Naive thymus-derived CD4-positive, alpha-beta T cell (primary cell): ENCODE measurements around the gene DAAM1. TPM values are rescaled to one million over a fixed set of nuclear protein-coding genes. Genes with fewer than 3 reads are reported as not detected.
A peak's percentile ranks its signal among the peaks of the same experiment; 100 is the strongest.

Experiments used
- ATAC-seq: fragments of 150-1000 bp; cut with Tn5 transposase; 2 replicates; pipeline ENCODE4 v1.10.0; 2021; ENCODE audit warnings: mild to moderate bottlenecking, moderate library complexity
- CTCF ChIA-PET: fragments of 350-600 bp; sonication (Branson Sonifier 250); formaldehyde crosslinking; loops from one replicate; lab custom pipeline; 2021; ENCODE audit warnings: antibody characterized with exemption; lab: Charles Lee
- POLR2A ChIA-PET: fragments of 350-600 bp; sonication (Branson Sonifier 250); formaldehyde crosslinking; loops from one replicate; lab custom pipeline; 2021; ENCODE audit warnings: antibody characterized with exemption, inconsistent platforms; lab: Charles Lee
- DNase-seq, 9 donors: peaks; one replicate each; pipeline versions ENCODE4 v3.0.0 to v3.0.0-alpha.2; 2020 to 2022; ENCODE audit warnings: mixed read lengths in 1 of 9
- H3K27ac ChIP-seq: one replicate; pipeline ENCODE4 v1.7.0; 2013; ENCODE audit warnings: mild to moderate bottlenecking, low read depth, low read length, moderate library complexity
- H3K27me3 ChIP-seq, 2 donors: one replicate each; pipeline ENCODE4 v1.7.0; 2013; ENCODE audit warnings: low read length in 2 of 2, mild to moderate bottlenecking in 2 of 2, moderate library complexity in 2 of 2; ENCODE audit not compliant: control insufficient read depth in 2 of 2, insufficient read depth in 2 of 2
- H3K36me3 ChIP-seq, 3 experiments: 1 replicate in 2 of 3; 2 replicates in 1 of 3; pipeline ENCODE4 v1.7.0; 2013; ENCODE audit warnings: low read length in 3 of 3, mild to moderate bottlenecking in 3 of 3, moderate library complexity in 1 of 3; ENCODE audit not compliant: insufficient read depth in 3 of 3, control insufficient read depth in 2 of 3
- H3K4me1 ChIP-seq, 2 donors: one replicate each; pipeline ENCODE4 v1.7.0; 2013; ENCODE audit warnings: low read length in 2 of 2, mild to moderate bottlenecking in 2 of 2, moderate library complexity in 1 of 2; ENCODE audit not compliant: control insufficient read depth in 2 of 2, insufficient read depth in 2 of 2
- H3K4me3 ChIP-seq: 2 replicates; pipeline ENCODE4 v1.7.0; 2013; ENCODE audit warnings: mild to moderate bottlenecking, low read length
- H3K9me3 ChIP-seq, 3 experiments: 1 replicate in 2 of 3; 2 replicates in 1 of 3; pipeline ENCODE4 v1.7.0; 2013; ENCODE audit warnings: low read length in 3 of 3; ENCODE audit not compliant: control insufficient read depth in 2 of 3
- H3K27ac Mint-ChIP-seq, 9 donors: one replicate each; pipeline ENCODE4 v1.8.0; 2020 to 2022; ENCODE audit warnings: mixed read lengths in 9 of 9, mild to moderate bottlenecking in 8 of 9, moderate library complexity in 5 of 9, inconsistent platforms in 2 of 9
- H3K27me3 Mint-ChIP-seq, 5 donors: one replicate each; pipeline ENCODE4 v1.8.0; 2021 to 2022; ENCODE audit warnings: mixed read lengths in 5 of 5, mild to moderate bottlenecking in 1 of 5
- H3K36me3 Mint-ChIP-seq, 5 donors: one replicate each; pipeline ENCODE4 v1.8.0; 2020 to 2022; ENCODE audit warnings: mixed read lengths in 5 of 5, mild to moderate bottlenecking in 3 of 5, inconsistent platforms in 1 of 5
- H3K4me1 Mint-ChIP-seq, 7 donors: one replicate each; pipeline ENCODE4 v1.8.0; 2020 to 2022; ENCODE audit warnings: mixed read lengths in 7 of 7, mild to moderate bottlenecking in 3 of 7, inconsistent platforms in 1 of 7
- H3K4me3 Mint-ChIP-seq, 10 donors: one replicate each; pipeline ENCODE4 v1.8.0; 2020 to 2022; ENCODE audit warnings: mild to moderate bottlenecking in 10 of 10, mixed read lengths in 10 of 10, moderate library complexity in 6 of 10, inconsistent platforms in 2 of 10
- H3K9me3 Mint-ChIP-seq, 11 donors: one replicate each; pipeline ENCODE4 v1.8.0; 2020 to 2022; ENCODE audit warnings: mixed read lengths in 11 of 11, mild to moderate bottlenecking in 4 of 11, inconsistent platforms in 1 of 11, moderate library complexity in 1 of 11
- intact Hi-C, 2 donors: fragments of 100-400 bp; cut with micrococcal nuclease; formaldehyde crosslinking; loops; one replicate each; pipeline ENCODE4 v1.15.1; 2023
- polyA plus RNA-seq, 2 donors: library from polyadenylated mRNA; unstranded; fragments of 300-500 nt; fragmentation: Illumina TruSeq; gene quantifications; one replicate each; pipeline ENCODE4 v1.2.3, GENCODE V29; 2021
- total RNA-seq, 6 experiments: library from RNA in 5 of 6; stranded (reverse) in 5 of 6; gene quantifications; 1 replicate in 5 of 6; 2 replicates in 1 of 6; pipeline ENCODE4 v1.2.3 and lab custom pipeline; 2021 to 2026

DAAM1 gene
- total and polyA plus RNA-seq, 7 experiments from 2014 or later: 5.5 to 21.0 (median 10.8) TPM

- intact Hi-C loops: no loop called here
- CTCF ChIA-PET: no interaction called here
- peaks cover 7 to 57% (median 22%) of the 10 kb centered on the region in 5 donors for H3K36me3 Mint-ChIP-seq
These were observed 155.5 kb downstream of the DAAM1 start for GRCh38 chr14:59344016-59344415.

GRCh38 chr14:59344691-59345455 is 156.4 kb downstream of the DAAM1 start:
- no peak for ATAC-seq
- H3K27me3 Mint-ChIP-seq: no peaks in the 10 kb centered on the region
- H3K9me3 Mint-ChIP-seq: peaks cover 0 to 2% (median 0%) of the 10 kb centered on the region in 11 donors
- intact Hi-C loops: no loop called here
- CTCF ChIA-PET: no interaction called here
- no peak overlapping the region for H3K4me3 Mint-ChIP-seq
- no peaks in the 10 kb centered on the region for H3K9me3 ChIP-seq
- DNase-seq: no peak
- no peak overlapping the region for H3K4me3 ChIP-seq
- no peaks in the 10 kb centered on the region for H3K4me1 Mint-ChIP-seq
- no peak overlapping the region for H3K27ac ChIP-seq
- POLR2A ChIA-PET: no interaction called here
- H3K36me3 ChIP-seq: peaks cover 0 to 18% (median 0%) of the 10 kb centered on the region in 3 experiments
- H3K27me3 ChIP-seq: no peaks in the 10 kb centered on the region
- H3K36me3 Mint-ChIP-seq: peaks cover 5 to 50% (median 20%) of the 10 kb centered on the region in 5 donors
- H3K4me1 ChIP-seq: no peaks in the 10 kb centered on the region
- peak overlapping the region in 1 of 9 donors; percentile 9 for H3K27ac Mint-ChIP-seq

More at GRCh38 chr14:59344016-59344415, 155.5 kb downstream of the DAAM1 start:
- no peaks in the 10 kb centered on the region for H3K4me1 ChIP-seq
- ATAC-seq (no peak), DNase-seq (no peak)
- H3K36me3 ChIP-seq: peaks cover 0 to 15% (median 0%) of the 10 kb centered on the region in 3 experiments
- H3K27ac ChIP-seq: no peak overlapping the region
- Mint-ChIP-seq H3K27ac (no peak overlapping the region), H3K9me3 (peaks cover 0 to 2% (median 0%) of the 10 kb centered on the region in 11 donors), H3K27me3 (no peaks in the 10 kb centered on the region), H3K4me1 (no peaks in the 10 kb centered on the region), H3K4me3 (no peak overlapping the region)
- POLR2A ChIA-PET: no interaction called here
- no peak overlapping the region for H3K4me3 ChIP-seq
- H3K9me3 ChIP-seq: no peaks in the 10 kb centered on the region
- H3K27me3 ChIP-seq: no peaks in the 10 kb centered on the region

- intact Hi-C loops: no loop called here
- Histone ChIP-seq H3K27ac (no peak overlapping the region), H3K4me1 (no peaks in the 10 kb centered on the region), H3K4me3 (no peak overlapping the region), H3K9me3 (no peaks in the 10 kb centered on the region), H3K27me3 (no peaks in the 10 kb centered on the region), H3K36me3 (peaks cover 0 to 19% (median 0%) of the 10 kb centered on the region in 3 experiments)
- Mint-ChIP-seq H3K27me3 (no peaks in the 10 kb centered on the region), H3K4me1 (no peaks in the 10 kb centered on the region), H3K4me3 (no peak overlapping the region), H3K9me3 (peaks cover 0 to 2% (median 0%) of the 10 kb centered on the region in 11 donors), H3K27ac (no peak overlapping the region), H3K36me3 (peaks cover 0 to 36% (median 6%) of the 10 kb centered on the region in 5 donors)
- POLR2A ChIA-PET: no interaction called here
- no peak for ATAC-seq
- CTCF ChIA-PET: no interaction called here
- DNase-seq: no peak
These were observed 157.9 kb downstream of the DAAM1 start for GRCh38 chr14:59346329-59346728.

GRCh38 chr14:59346796-59347510 is 158.5 kb downstream of the DAAM1 start:
- ATAC-seq (no peak), DNase-seq (no peak)
- H3K27me3 Mint-ChIP-seq: no peaks in the 10 kb centered on the region
- H3K4me1 Mint-ChIP-seq: no peaks in the 10 kb centered on the region
- no peaks in the 10 kb centered on the region for H3K9me3 ChIP-seq
- H3K36me3 ChIP-seq: peaks cover 0 to 19% (median 0%) of the 10 kb centered on the region in 3 experiments
- H3K27me3 ChIP-seq: no peaks in the 10 kb centered on the region
- H3K9me3 Mint-ChIP-seq: peaks cover 0 to 2% (median 0%) of the 10 kb centered on the region in 11 donors
- H3K4me3 Mint-ChIP-seq: no peak overlapping the region
- ChIA-PET POLR2A (interaction anchor here (0.7 kb wide), 1 partner anchor 105 kb away, joined by 3 read pairs; no protein-coding TSS in a partner anchor), CTCF (no interaction called here)
- intact Hi-C loops: no loop called here
- peaks cover 0 to 38% (median 5%) of the 10 kb centered on the region in 5 donors for H3K36me3 Mint-ChIP-seq
- peak overlapping the region in 1 of 9 donors; percentile 55 for H3K27ac Mint-ChIP-seq
- no peak overlapping the region for H3K4me3 ChIP-seq
- H3K4me1 ChIP-seq: no peaks in the 10 kb centered on the region
- no peak overlapping the region for H3K27ac ChIP-seq

- CTCF ChIA-PET: no interaction called here
- POLR2A ChIA-PET: interaction anchor here (0.7 kb wide), 1 partner anchor 104 kb away, joined by 3 read pairs; no protein-coding TSS in a partner anchor
These were observed 159.0 kb downstream of the DAAM1 start for GRCh38 chr14:59347511-59347900.

GRCh38 chr14:59347915-59348314 is 159.4 kb downstream of the DAAM1 start:
- Mint-ChIP-seq H3K4me3 (no peak overlapping the region), H3K9me3 (peaks cover 0 to 2% (median 0%) of the 10 kb centered on the region in 11 donors), H3K4me1 (no peaks in the 10 kb centered on the region), H3K36me3 (peaks cover under 1 to 40% (median 5%) of the 10 kb centered on the region in 5 donors), H3K27ac (no peak overlapping the region), H3K27me3 (no peaks in the 10 kb centered on the region)
- no peak overlapping the region for H3K27ac ChIP-seq
- no peak overlapping the region for H3K4me3 ChIP-seq
- H3K9me3 ChIP-seq: no peaks in the 10 kb centered on the region
- DNase-seq (no peak), ATAC-seq (no peak)
- H3K4me1 ChIP-seq: no peaks in the 10 kb centered on the region
- ChIA-PET CTCF (no interaction called here), POLR2A (interaction anchor here (0.7 kb wide), 1 partner anchor 104 kb away, joined by 3 read pairs; no protein-coding TSS in a partner anchor)
- intact Hi-C loops: no loop called here
- H3K27me3 ChIP-seq: no peaks in the 10 kb centered on the region
- peaks cover 0 to 19% (median 0%) of the 10 kb centered on the region in 3 experiments for H3K36me3 ChIP-seq

More at GRCh38 chr14:59347511-59347900, 159.0 kb downstream of the DAAM1 start:
- DNase-seq (no peak), ATAC-seq (no peak)
- no peak overlapping the region for H3K27ac Mint-ChIP-seq
- peaks cover 0 to 2% (median 0%) of the 10 kb centered on the region in 11 donors for H3K9me3 Mint-ChIP-seq
- H3K4me1 Mint-ChIP-seq: no peaks in the 10 kb centered on the region
- Histone ChIP-seq H3K36me3 (peaks cover 0 to 19% (median 0%) of the 10 kb centered on the region in 3 experiments), H3K27me3 (no peaks in the 10 kb centered on the region), H3K27ac (no peak overlapping the region), H3K4me3 (no peak overlapping the region), H3K4me1 (no peaks in the 10 kb centered on the region), H3K9me3 (no peaks in the 10 kb centered on the region)
- H3K27me3 Mint-ChIP-seq: no peaks in the 10 kb centered on the region
- intact Hi-C loops: no loop called here
- H3K36me3 Mint-ChIP-seq: peaks cover 0 to 43% (median 5%) of the 10 kb centered on the region in 5 donors
- no peak overlapping the region for H3K4me3 Mint-ChIP-seq
